IgD-negative memory B cell (primary cell): Measurements from ENCODE around the gene SFSWAP. TPM values are rescaled to one million over a fixed set of nuclear protein-coding genes. Genes with fewer than 3 reads are reported as not detected.
A peak's percentile ranks its signal among the peaks of the same experiment; 100 is the strongest.
"Not testable (repeated sequence)": the region's sequence is repeated elsewhere in the genome, so short reads cannot be mapped to it uniquely, and the experiment has no call there.

Experiments used
- H3K27ac Mint-ChIP-seq, 3 donors: one replicate each; pipeline ENCODE4 v1.8.0; 2020 to 2022; ENCODE audit warnings: mild to moderate bottlenecking in 3 of 3, mixed read lengths in 3 of 3, moderate library complexity in 1 of 3
- H3K27me3 Mint-ChIP-seq: one replicate; pipeline ENCODE4 v1.8.0; 2021; ENCODE audit warnings: mixed read lengths
- H3K36me3 Mint-ChIP-seq: one replicate; pipeline ENCODE4 v1.8.0; 2020; ENCODE audit warnings: mild to moderate bottlenecking, mixed read lengths
- H3K4me1 Mint-ChIP-seq, 3 donors: one replicate each; pipeline ENCODE4 v1.8.0; 2020 to 2022; ENCODE audit warnings: mixed read lengths in 3 of 3, mild to moderate bottlenecking in 1 of 3
- H3K4me3 Mint-ChIP-seq, 4 donors: one replicate each; pipeline ENCODE4 v1.8.0; 2020 to 2022; ENCODE audit warnings: mild to moderate bottlenecking in 4 of 4, mixed read lengths in 4 of 4, moderate library complexity in 3 of 4
- H3K9me3 Mint-ChIP-seq, 3 donors: one replicate each; pipeline ENCODE4 v1.8.0; 2020 to 2021; ENCODE audit warnings: mixed read lengths in 3 of 3, mild to moderate bottlenecking in 1 of 3
- polyA plus RNA-seq: library from polyadenylated mRNA; unstranded; fragments of 300-500 nt; fragmentation: Illumina TruSeq; gene quantifications from one replicate; pipeline ENCODE4 v1.2.3, GENCODE V29; 2021

The SFSWAP gene
- polyA plus RNA-seq, 1 donor from 2014 or later, result 24.2 TPM

DNA sequence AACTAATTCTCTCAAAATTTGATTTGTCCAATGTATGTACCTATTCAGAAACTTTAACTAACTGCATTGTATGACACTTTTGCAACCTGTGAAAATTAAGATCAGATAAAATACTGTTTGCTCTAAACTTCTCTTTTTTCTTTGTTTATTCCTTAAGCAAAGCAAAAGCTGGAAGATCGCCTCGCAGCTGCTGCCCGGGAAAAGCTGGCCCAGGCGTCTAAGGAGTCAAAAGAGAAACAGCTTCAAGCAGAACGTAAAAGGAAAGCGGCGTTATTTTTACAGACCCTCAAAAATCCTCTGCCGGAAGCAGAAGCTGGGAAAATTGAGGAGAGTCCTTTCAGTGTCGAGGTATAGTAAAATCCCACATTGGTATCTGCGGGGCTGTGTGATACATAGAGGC lies 55.1 kb downstream of the SFSWAP start:
- Mint-ChIP-seq H3K27me3 (no peaks in the 10 kb centered on the region), H3K27ac (peak overlapping the region in 1 of 3 donors; percentile 13), H3K36me3 (peaks cover 9% of the 10 kb centered on the region), H3K4me3 (peak overlapping the region in 1 of 4 donors; percentile 77), H3K4me1 (peaks cover 18 to 22% (median 20%) of the 10 kb centered on the region in 3 donors), H3K9me3 (no peaks in the 10 kb centered on the region)

DNA sequence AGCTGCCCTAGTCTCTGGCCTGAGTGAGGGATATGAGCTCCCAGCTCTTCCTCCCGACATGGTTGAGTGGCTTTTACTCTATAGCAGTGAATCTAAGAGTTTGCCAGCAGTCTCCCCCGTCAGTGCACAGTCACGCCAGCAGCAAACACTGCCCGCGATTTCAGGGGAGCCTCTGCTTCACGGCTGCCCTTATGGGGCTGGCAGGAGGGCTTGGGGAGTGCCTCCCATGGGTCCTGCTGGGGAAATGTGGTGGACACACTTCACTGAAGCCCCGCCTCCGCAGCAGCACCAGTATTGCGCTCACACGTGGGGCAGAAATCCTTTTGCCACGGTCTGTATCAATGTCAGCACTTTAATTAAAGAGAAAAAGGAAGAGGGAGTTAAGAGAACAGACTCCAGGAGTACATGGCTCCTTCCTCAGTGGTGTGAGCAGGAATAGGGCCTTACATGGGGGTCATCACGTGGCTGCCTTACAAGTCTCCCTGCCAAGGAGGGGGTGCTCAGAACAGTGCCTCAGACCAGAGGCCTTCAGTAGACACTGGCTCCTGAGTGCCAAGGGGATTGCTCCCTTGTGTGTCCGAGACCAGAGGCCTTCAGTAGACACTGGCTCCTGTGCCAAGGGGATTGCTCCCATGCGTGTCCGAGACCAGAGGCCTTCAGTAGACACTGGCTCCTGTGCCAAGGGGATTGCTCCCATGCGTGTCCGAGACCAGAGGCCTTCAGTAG lies 55.7 kb downstream of the SFSWAP start:
- H3K36me3 Mint-ChIP-seq, result peaks cover 9% of the 10 kb centered on the region
- H3K27me3 Mint-ChIP-seq, result no peaks in the 10 kb centered on the region
- H3K27ac Mint-ChIP-seq, result peak overlapping the region in 2 of 3 donors; percentile 80 to 88
- peak overlapping the region in 1 of 4 donors; percentile 58 for H3K4me3 Mint-ChIP-seq
- no peaks in the 10 kb centered on the region for H3K9me3 Mint-ChIP-seq
- H3K4me1 Mint-ChIP-seq, result peaks cover 18 to 23% (median 22%) of the 10 kb centered on the region in 3 donors

DNA sequence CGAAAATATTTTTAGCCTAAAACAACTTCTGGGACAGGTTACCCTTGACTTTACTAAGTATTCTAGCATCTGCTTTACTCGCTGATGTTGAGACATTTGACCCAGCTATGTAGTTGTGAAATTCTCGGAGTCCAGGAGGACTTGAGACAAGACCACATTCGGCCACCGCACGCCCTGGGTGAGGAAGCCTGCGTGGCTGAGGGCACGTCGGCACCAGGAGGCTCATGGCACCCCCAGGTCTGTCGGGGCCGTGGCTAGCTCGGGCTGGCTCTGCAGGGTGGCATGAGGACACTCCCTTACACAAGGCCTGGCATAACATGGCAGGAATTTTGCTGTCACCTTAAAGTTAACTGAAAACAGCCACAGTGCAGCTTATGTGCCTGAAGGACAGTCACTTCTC lies 59.2 kb downstream of the SFSWAP start:
- no peak overlapping the region for H3K4me3 Mint-ChIP-seq
- H3K36me3 Mint-ChIP-seq, result peaks cover 14% of the 10 kb centered on the region
- no peaks in the 10 kb centered on the region for H3K27me3 Mint-ChIP-seq
- no peak overlapping the region for H3K27ac Mint-ChIP-seq
- no peaks in the 10 kb centered on the region for H3K9me3 Mint-ChIP-seq
- H3K4me1 Mint-ChIP-seq, result peaks cover 41 to 46% (median 42%) of the 10 kb centered on the region in 3 donors

DNA sequence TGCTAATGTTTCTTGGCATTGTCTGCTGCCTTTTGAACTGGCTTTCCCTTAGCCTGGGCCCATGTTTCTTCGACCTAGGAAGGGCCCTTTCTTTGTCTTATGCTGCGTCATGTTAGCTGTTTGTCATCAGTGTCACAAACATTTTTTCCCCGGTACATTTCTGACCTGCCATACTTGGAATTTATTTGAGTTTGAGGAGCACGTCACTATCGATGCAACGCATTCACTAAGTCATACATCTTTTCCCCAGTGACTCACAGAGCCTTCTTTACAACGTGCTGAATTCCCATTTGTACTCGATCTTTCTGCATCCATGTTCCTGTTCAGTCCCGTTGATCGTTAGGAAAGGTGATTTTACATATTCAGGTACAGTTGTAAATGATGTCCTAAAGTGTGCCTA lies 61.1 kb downstream of the SFSWAP start:
- Mint-ChIP-seq H3K36me3 (peaks cover 11% of the 10 kb centered on the region), H3K4me3 (peak overlapping the region in 1 of 4 donors; percentile 5), H3K27ac (no peak overlapping the region), H3K27me3 (no peaks in the 10 kb centered on the region), H3K4me1 (peaks cover 39 to 49% (median 41%) of the 10 kb centered on the region in 3 donors), H3K9me3 (no peaks in the 10 kb centered on the region)

DNA sequence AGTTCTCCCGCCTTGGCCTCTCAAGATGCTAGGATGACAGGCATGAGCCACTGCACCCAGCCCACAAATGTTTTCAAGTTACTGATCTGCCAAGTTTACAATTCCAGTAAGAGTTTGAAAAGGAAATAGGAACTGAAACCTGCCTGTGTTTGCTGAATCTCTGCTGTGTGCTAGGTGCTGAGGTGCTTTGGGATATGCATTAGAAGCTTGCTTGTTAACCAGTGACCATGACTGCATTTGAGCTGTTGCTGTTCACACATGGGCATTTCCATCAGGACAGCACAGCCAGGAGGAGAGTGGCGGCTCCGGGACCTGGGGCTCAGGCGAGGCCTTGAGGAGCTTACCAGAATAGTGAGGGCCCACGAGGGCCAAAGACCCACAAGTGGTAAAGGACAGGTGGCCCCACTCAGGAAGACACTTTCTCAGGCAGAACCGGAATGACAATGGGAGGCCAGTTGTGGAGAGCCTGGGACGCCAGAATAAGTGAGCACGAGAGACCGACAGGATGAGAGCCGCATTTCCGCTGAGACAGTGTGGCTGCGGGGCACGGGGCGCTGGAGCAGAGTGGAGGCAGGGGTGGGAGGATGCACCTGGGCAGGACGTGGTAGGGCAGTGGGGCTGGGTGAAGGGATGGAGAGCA lies 62.8 kb downstream of the SFSWAP start:
- Mint-ChIP-seq H3K4me3 (peak overlapping the region; percentile 76 to 96 (median 91)), H3K27me3 (no peaks in the 10 kb centered on the region), H3K9me3 (no peaks in the 10 kb centered on the region)

DNA sequence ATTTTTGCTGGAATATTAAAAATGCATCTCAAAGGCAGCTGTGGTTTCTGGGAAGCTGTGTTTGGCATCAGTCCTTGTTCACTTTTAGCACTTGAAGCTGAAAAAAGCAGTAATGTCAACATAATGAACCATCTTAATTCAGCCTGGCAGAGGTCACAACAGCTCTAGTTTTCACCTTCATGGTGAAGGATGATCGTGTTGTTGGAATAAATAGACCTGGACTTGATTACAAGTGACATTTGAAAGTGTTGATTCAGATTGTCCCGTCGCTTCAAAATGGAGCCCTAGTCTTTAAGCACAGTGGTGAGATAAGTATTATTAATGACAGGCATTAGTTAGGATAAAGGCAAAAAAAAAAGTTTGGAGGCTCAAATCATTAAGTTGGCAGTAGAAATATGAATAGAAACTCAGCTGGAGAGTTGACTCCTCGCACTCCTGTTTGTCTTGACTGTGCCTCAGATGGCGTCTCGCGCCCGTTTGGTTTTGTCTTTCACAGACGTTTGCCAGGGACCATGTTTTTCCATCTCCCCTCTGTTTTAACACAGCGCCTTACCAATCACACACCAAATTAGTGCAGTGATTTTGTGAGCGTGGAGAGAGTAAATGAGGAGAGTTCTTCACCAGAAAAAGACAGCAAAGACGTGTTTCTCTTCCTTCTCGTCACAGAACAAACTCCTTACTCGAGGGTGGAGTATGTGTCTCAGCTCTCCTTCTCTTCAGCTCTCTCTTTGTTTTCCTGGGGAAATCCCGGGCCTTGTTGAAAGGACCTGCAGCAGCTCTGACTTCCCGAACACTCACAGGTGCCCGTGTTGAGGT lies 63.9 kb downstream of the SFSWAP start:
- no peaks in the 10 kb centered on the region for H3K9me3 Mint-ChIP-seq
- peak overlapping the region in 3 of 4 donors; percentile 83 to 96 (median 90) for H3K4me3 Mint-ChIP-seq
- peaks cover 35 to 44% (median 41%) of the 10 kb centered on the region in 3 donors for H3K4me1 Mint-ChIP-seq

More for the DNA sequence above, 62.8 kb downstream of the SFSWAP start:
- H3K4me1 Mint-ChIP-seq, result peaks cover 38 to 44% (median 41%) of the 10 kb centered on the region in 3 donors
- H3K36me3 Mint-ChIP-seq, result peaks cover 8% of the 10 kb centered on the region
- H3K27ac Mint-ChIP-seq, result peak overlapping the region; percentile 96 to 98 (median 96)

DNA sequence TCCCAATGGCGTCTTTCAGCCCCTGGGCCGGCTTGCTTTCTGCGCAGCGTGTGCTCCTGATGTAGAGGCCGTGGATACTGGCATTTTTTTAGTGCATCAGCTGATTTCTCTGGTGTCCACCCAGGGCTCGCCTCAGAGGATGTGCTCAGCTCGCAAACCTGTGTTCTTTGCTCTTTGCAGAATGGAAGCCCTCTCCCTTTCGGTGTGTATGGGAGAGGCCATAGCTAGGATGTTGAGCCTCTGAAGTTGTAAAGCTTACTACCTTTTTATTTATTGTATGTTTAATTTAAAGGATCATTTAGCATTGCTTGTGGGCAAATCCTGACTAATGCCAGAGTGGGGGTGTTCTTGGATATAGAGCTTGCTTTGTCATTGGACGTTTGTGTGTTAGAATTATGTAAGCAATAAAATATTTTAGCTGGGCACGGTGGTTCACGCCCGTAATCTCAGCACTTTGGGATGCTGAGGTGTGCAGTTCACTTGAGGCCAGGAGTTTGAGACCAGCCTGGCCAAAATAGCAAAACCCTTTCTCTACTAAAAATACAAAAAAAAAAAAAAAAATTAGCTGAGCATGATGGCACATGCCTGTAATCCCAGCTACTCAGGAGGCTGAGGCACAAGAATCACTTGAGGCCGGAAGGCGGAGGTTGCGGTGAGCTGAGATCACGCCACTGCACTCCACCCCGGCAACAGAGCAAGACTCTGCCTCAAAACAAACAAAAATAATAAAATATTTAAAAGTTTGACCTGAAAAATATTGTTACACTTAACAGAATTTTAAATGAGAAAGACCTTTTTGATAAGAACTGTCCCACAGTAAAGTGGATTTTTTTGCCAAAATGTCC lies 64.7 kb downstream of the SFSWAP start:
- Mint-ChIP-seq H3K27me3 (no peaks in the 10 kb centered on the region), H3K9me3 (no peaks in the 10 kb centered on the region), H3K36me3 (peaks cover 8% of the 10 kb centered on the region), H3K4me1 (peaks cover 35 to 44% (median 39%) of the 10 kb centered on the region in 3 donors), H3K4me3 (peak overlapping the region in 3 of 4 donors; percentile 43 to 90 (median 89)), H3K27ac (peak overlapping the region; percentile 83 to 98 (median 96))

More for the DNA sequence above, 63.9 kb downstream of the SFSWAP start:
- Mint-ChIP-seq H3K36me3 (peaks cover 8% of the 10 kb centered on the region), H3K27me3 (no peaks in the 10 kb centered on the region), H3K27ac (peak overlapping the region; percentile 96 to 98 (median 96))

DNA sequence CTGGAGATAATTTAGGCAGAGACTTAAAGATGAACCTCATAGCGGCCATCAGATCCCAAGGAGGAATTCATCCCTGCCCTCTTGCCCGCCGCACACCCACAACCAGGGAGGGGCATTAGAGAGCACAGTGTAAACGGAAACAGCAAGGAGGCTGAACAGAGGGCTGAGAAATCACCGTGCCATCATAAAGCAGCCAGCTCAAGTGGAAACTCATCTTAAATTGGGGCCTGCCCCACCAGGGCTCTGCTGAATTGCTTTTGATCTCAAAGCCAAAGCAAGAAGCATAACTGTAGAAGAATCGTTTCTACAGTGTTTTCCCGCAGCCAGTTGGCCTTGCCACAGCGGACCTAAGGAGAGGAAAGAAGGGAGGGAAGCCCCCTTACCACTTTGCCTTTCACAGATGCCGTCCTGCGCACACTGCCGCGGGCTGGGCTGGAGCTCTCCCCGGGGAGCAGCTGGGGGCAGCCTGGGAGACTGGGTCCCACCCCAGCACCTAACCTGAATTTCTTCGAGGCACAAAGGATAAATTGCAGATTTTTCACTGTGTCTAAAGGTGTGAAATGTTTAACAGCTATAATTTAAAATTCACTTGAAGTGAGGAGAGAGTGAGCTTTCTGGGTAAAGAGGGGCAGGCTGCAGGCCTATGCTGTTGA lies 65.5 kb downstream of the SFSWAP start:
- Mint-ChIP-seq H3K4me1 (peaks cover 30 to 37% (median 37%) of the 10 kb centered on the region in 3 donors), H3K4me3 (peak overlapping the region in 3 of 4 donors; percentile 63 to 89 (median 85)), H3K36me3 (peaks cover 8% of the 10 kb centered on the region), H3K27ac (peak overlapping the region; percentile 83 to 95 (median 90)), H3K27me3 (no peaks in the 10 kb centered on the region), H3K9me3 (no peaks in the 10 kb centered on the region)

DNA sequence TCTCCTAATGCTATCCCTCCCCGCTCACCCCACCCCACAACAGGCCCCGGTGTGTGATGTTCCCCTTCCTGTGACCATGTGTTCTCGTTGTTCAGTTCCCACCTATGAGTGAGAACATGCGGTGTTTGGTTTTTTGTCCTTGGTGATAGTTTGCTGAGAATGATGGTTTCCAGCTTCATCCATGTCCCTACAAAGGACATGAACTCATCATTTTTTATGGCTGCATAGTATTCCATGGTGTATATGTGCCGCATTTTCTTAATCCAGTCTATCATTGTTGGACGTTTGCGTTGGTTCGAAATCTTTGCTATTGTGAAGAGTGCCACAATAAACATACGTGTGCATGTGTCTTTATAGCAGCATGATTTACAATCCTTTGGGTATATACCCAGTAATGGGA lies 66.4 kb downstream of the SFSWAP start:
- Mint-ChIP-seq H3K4me3 (peak overlapping the region in 1 of 4 donors; percentile 32), H3K4me1 (peaks cover 30 to 37% (median 37%) of the 10 kb centered on the region in 3 donors), H3K27ac (peak overlapping the region in 2 of 3 donors; percentile 34 to 78)
- H3K9me3 Mint-ChIP-seq, H3K36me3 Mint-ChIP-seq, H3K27me3 Mint-ChIP-seq: not testable (repeated sequence)

DNA sequence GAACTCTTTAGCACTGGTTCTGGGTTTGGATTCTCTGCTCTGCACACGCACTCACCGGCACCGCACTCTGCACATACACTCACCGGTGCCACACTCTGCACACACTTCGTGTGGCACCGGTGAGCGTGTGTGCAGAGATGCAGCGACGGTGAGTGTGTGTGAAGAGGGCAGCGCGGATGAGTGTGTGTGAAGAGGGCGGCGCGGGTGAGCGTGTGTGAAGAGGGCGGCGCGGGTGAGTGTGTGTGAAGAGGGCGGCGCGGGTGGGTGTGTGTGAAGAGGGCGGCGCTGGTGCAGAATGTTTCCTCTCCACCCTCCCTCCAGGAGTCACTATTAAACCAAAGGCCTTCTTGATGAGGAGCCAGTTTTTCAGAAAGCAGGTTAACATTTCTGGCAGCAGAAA lies 68.1 kb downstream of the SFSWAP start:
- peaks cover 2% of the 10 kb centered on the region for H3K36me3 Mint-ChIP-seq
- H3K27ac Mint-ChIP-seq, result no peak overlapping the region
- H3K4me1 Mint-ChIP-seq, result peaks cover 21 to 22% (median 22%) of the 10 kb centered on the region in 3 donors
- H3K9me3 Mint-ChIP-seq, result no peaks in the 10 kb centered on the region
- H3K27me3 Mint-ChIP-seq, result no peaks in the 10 kb centered on the region
- peak overlapping the region in 1 of 4 donors; percentile 23 for H3K4me3 Mint-ChIP-seq

DNA sequence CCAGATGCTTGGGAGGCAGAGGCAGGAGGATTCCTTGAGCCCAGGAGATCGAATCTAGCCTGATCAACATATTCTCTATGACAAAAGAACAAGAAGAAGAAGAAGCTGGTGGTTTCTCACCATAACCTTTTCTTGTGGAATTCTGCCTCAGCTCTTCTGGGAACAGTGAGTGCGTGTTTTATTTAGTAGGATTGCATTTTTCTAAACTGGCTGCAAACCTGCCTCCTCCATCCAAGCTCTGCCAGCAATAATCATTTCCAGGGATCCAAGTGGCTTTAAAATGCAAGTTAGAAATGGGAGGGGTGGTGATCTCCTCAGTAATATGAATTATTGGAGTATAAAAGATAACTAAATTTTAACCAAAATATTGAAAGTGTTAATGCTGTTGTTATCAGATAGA lies 71.2 kb downstream of the SFSWAP start:
- peaks cover 0 to 4% (median 2%) of the 10 kb centered on the region in 3 donors for H3K4me1 Mint-ChIP-seq
- no peaks in the 10 kb centered on the region for H3K36me3 Mint-ChIP-seq
- H3K4me3 Mint-ChIP-seq, result no peak overlapping the region
- no peak overlapping the region for H3K27ac Mint-ChIP-seq
- H3K27me3 Mint-ChIP-seq, result no peaks in the 10 kb centered on the region
- H3K9me3 Mint-ChIP-seq, result no peaks in the 10 kb centered on the region

DNA sequence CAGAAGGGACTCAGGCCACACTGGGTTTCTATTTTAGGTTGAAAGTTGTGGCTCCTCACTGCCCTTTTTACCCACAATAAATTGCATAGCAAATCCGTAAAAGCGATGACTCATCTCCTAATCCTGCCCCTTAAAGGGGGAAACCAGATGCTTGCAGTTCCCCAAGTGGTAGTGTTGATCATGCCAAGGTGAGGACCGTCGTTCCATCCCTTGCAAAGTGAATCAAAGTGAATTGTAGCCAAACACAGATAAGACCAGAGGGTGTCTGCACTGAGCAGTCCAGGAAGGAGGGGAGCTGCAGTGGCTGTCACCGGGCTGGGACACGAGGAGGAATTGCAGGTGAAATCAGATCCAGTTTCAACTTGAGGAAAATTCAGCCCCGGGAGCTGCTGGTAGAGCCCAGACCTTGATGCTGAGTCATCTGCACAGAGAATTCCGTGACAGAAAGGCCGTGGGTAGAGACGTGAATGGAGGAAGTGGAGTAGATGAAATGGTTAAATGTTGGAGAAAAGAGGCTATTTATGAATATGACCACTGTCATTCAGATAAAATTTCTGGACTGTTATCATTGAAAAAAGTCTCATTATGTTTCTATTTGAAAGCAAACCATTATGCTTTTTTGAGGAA lies 73.1 kb downstream of the SFSWAP start:
- Mint-ChIP-seq H3K36me3 (no peaks in the 10 kb centered on the region), H3K4me1 (peaks cover 0 to 4% (median 2%) of the 10 kb centered on the region in 3 donors), H3K4me3 (no peak overlapping the region), H3K27me3 (no peaks in the 10 kb centered on the region), H3K27ac (peak overlapping the region in 1 of 3 donors; percentile 14), H3K9me3 (no peaks in the 10 kb centered on the region)
